NB4 (cell line): ENCODE results near the gene CPNE6.

Experiments
- DNase-seq: peaks from one replicate; pipeline ENCODE4 v3.0.0; 2010; ENCODE audit warnings: low read depth
- H3K4me3 ChIP-seq: one replicate; pipeline ENCODE4 v1.5.1; 2011; ENCODE audit warnings: mild to moderate bottlenecking, low read depth, low read length, moderate library complexity
- CTCF ChIP-seq: IDR thresholded peaks from one replicate; pipeline ENCODE4 v1.5.1; 2012; ENCODE audit warnings: low read depth, low read length
- MAX ChIP-seq: IDR thresholded peaks from 2 replicates; pipeline ENCODE4 v1.6.1; 2011; ENCODE audit warnings: low read depth, low read length
- MYC ChIP-seq: IDR thresholded peaks from 2 replicates; pipeline ENCODE4 v1.6.1; 2011; ENCODE audit warnings: low read depth, low read length
- POLR2A ChIP-seq: IDR thresholded peaks from 2 replicates; pipeline ENCODE4 v1.6.1; 2011; ENCODE audit warnings: mild to moderate bottlenecking; ENCODE audit not compliant: insufficient read length; ENCODE audit errors: extremely low read depth

Gene CPNE6

GRCh38 chr14:24064856-24065255, 6.5 kb upstream of the CPNE6 start:
- TF ChIP-seq CTCF (no peak), POLR2A (no peak), MYC (no peak), MAX (no peak)
- H3K4me3 ChIP-seq = no peak overlapping the region
- no peak for DNase-seq

GRCh38 chr14:24065408-24065807, 6.0 kb upstream of the CPNE6 start:
- no peak for DNase-seq
- H3K4me3 ChIP-seq = no peak overlapping the region
- no peak for TF ChIP-seq CTCF
- TF ChIP-seq MYC = no peak
- no peak for TF ChIP-seq MAX
- TF ChIP-seq POLR2A = no peak

- no peak for TF ChIP-seq MAX
- TF ChIP-seq CTCF = no peak
These were observed 4.7 kb upstream of the CPNE6 start for GRCh38 chr14:24066496-24067132.

GRCh38 chr14:24067133-24068082, 4.0 kb upstream of the CPNE6 start:
- no peak for TF ChIP-seq CTCF
- no peak for TF ChIP-seq POLR2A
- TF ChIP-seq MAX = no peak
- TF ChIP-seq MYC = no peak
- H3K4me3 ChIP-seq = no peak overlapping the region
- DNase-seq = no peak

More at GRCh38 chr14:24066496-24067132, 4.7 kb upstream of the CPNE6 start:
- no peak for DNase-seq
- no peak overlapping the region for H3K4me3 ChIP-seq

GRCh38 chr14:24068711-24069410, 2.5 kb upstream of the CPNE6 start:
- no peak for DNase-seq
- no peak overlapping the region for H3K4me3 ChIP-seq
- TF ChIP-seq CTCF (no peak), MYC (no peak), POLR2A (no peak), MAX (no peak)
